SU-DHL-6 (cell line): ENCODE results near the gene SURF4.

Experiments used
- CTCF ChIP-seq: fragments of 200-600 bp; sonication (generic); IDR thresholded peaks from one replicate; pipeline ENCODE4 v1.5.1; 2017; ENCODE audit warnings: antibody characterized with exemption, mild to moderate bottlenecking, low read length, moderate library complexity; ENCODE audit not compliant: insufficient read depth, poor library complexity, severe bottlenecking
- EZH2phosphoT487 ChIP-seq: fragments of 200-600 bp; sonication (generic), shearing (Covaris generic); conservative IDR thresholded peaks from 2 replicates; pipeline ENCODE4 v1.6.1; 2018; ENCODE audit warnings: mild to moderate bottlenecking, antibody characterized with exemption, low read length, moderate library complexity, mixed read lengths

DNA sequence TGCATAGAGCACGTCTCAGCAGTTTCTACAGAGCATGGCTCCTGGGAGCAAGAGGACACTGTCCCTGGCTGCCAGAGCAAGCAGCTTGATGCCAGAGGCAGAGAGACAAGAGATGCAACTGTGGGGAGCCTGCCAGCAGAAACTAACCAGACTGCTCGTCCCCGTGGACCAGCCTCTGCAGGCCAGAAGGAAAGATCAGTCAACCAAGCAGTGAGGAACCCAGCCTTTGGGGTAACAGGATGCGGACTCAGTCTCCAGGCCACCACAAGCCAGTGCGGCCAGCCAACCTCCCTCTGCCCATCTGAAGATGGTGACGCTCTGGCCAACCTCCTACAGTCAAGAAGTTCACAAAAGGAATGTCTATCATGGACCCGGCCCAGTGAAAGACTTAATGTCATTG is 3.7 kb downstream of the SURF4 start:
- TF ChIP-seq CTCF (no peak), EZH2phosphoT487 (no peak)
